Measurements from ENCODE around the gene KIAA0319L. TPM values are rescaled to one million over a fixed set of nuclear protein-coding genes. Genes with fewer than 3 reads are reported as not detected.

Gene KIAA0319L
- polyA plus RNA-seq, 2 of the 4 experiments (the other 2 are of a cell fraction) = 18.2 to 36.9 TPM

- POLR2A ChIA-PET = interaction anchor here (0.7 to 1.4 kb wide), 8 partner anchors 9 to 211 kb away, joined by 3 to 6 read pairs (median 4); partner anchors contain the start of genes CLSPN and TFAP2E
- under 1% methylated on average over 24 of the region's 58 CpGs for WGBS (ENCODE audit: missing lambda C conversion rate)
- Histone ChIP-seq H3K4me1 (peaks cover 32% of the 10 kb centered on the region; the same call in 2 of the 3 replicates), H3K4me3 (peak within 1 kb of the TSS; percentile 96), H3K4me2 (peak within 1 kb of the TSS; percentile 99), H3K27ac (peak within 1 kb of the TSS; percentile 99 to 100), H3K9me3 (no peaks in the 10 kb centered on the region)
- FAIRE-seq (no peak), ATAC-seq (peak; percentile 91 to 96), DNase-seq (ENCODE audit: low read depth in 1 of 2, low spot score in 1 of 2) (peak; percentile 90 to 95)
- TF ChIP-seq JUN (IDR thresholded peaks at IDR 0.05) (peak in 1 of 2 experiments; percentile 81; a peak in 2 of 5 replicates), CBX8 (IDR thresholded peaks at IDR 0.05) (no peak), MYC (IDR thresholded peaks at IDR 0.05; ENCODE audit: borderline replicate concordance, low read length) (peak; percentile 26; the same call in 1 of the 2 replicates), HEYL (CRISPR knock-in tag; IDR thresholded peaks at IDR 0.05) (no peak), PBX3 (IDR thresholded peaks at IDR 0.05) (no peak), FOXS1 (CRISPR knock-in tag; IDR thresholded peaks at IDR 0.05) (no peak), HOXB5 (CRISPR knock-in tag; IDR thresholded peaks at IDR 0.05) (no peak), HOXB13 (CRISPR knock-in tag; IDR thresholded peaks at IDR 0.05; ENCODE audit: low read depth) (no peak), HDAC2 (IDR thresholded peaks at IDR 0.05) (no peak), TFCP2L1 (CRISPR knock-in tag; IDR thresholded peaks at IDR 0.05) (no peak), HOXA7 (CRISPR knock-in tag; IDR thresholded peaks at IDR 0.05) (no peak), JUNB (IDR thresholded peaks at IDR 0.05) (no peak), GATA3 (IDR thresholded peaks at IDR 0.05; ENCODE audit: borderline replicate concordance) (no peak), NR3C1 (IDR thresholded peaks at IDR 0.05) (no peak), KDM5A (IDR thresholded peaks at IDR 0.05) (no peak), CBX2 (IDR thresholded peaks at IDR 0.05; ENCODE audit: borderline replicate concordance, low read depth) (peak; percentile 100), ZC3H11A (IDR thresholded peaks at IDR 0.05) (no peak), MAFK (IDR thresholded peaks at IDR 0.05; ENCODE audit: partially characterized antibody) (no peak), EP300 (IDR thresholded peaks at IDR 0.05) (no peak), MAZ (IDR thresholded peaks at IDR 0.05; ENCODE audit: borderline replicate concordance, low read depth, low read length) (0 out of 2 replicates have a peak, but pooled peaks have one; percentile 25), KDM1A (IDR thresholded peaks at IDR 0.05; ENCODE audit: low read depth) (no peak), POLR2A (IDR thresholded peaks at IDR 0.05; ENCODE audit: low read length) (peak; percentile 89), CHD2 (IDR thresholded peaks at IDR 0.05; ENCODE audit: low read length, partially characterized antibody) (peak; percentile 37), TP53 (CRISPR knock-in tag; IDR thresholded peaks at IDR 0.05) (no peak), MAX (IDR thresholded peaks at IDR 0.05) (peak; percentile 75), USF2 (IDR thresholded peaks at IDR 0.05) (no peak), ZSCAN20 (CRISPR knock-in tag; IDR thresholded peaks at IDR 0.05) (no peak), ELK1 (IDR thresholded peaks at IDR 0.05; ENCODE audit: low read depth, low read length) (no peak), EHF (CRISPR knock-in tag; IDR thresholded peaks at IDR 0.05) (no peak), PHF8 (IDR thresholded peaks at IDR 0.05; ENCODE audit: borderline replicate concordance, low read depth) (peak; percentile 92)
- TF ChIP-seq, protein P1, sequence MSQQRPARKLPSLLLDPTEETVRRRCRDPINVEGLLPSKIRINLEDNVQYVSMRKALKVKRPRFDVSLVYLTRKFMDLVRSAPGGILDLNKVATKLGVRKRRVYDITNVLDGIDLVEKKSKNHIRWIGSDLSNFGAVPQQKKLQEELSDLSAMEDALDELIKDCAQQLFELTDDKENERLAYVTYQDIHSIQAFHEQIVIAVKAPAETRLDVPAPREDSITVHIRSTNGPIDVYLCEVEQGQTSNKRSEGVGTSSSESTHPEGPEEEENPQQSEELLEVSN (IDR thresholded peaks at IDR 0.05; ENCODE audit: borderline replicate concordance, low read depth) = 0 out of 2 replicates have a peak, but pooled peaks have one; percentile 7
- TF ChIP-seq, protein P2, sequence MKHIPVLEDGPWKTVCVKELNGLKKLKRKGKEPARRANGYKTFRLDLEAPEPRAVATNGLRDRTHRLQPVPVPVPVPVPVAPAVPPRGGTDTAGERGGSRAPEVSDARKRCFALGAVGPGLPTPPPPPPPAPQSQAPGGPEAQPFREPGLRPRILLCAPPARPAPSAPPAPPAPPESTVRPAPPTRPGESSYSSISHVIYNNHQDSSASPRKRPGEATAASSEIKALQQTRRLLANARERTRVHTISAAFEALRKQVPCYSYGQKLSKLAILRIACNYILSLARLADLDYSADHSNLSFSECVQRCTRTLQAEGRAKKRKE (CRISPR knock-in tag; IDR thresholded peaks at IDR 0.05; ENCODE audit: low read depth) = no peak
- TF ChIP-seq, protein P3, sequence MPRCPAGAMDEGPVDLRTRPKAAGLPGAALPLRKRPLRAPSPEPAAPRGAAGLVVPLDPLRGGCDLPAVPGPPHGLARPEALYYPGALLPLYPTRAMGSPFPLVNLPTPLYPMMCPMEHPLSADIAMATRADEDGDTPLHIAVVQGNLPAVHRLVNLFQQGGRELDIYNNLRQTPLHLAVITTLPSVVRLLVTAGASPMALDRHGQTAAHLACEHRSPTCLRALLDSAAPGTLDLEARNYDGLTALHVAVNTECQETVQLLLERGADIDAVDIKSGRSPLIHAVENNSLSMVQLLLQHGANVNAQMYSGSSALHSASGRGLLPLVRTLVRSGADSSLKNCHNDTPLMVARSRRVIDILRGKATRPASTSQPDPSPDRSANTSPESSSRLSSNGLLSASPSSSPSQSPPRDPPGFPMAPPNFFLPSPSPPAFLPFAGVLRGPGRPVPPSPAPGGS (IDR thresholded peaks at IDR 0.05) = no peak
- CTCF ChIA-PET = interaction anchor here (0.9 to 2.6 kb wide), 5 partner anchors 11 to 158 kb away, joined by 3 to 12 read pairs (median 3); no protein-coding TSS in a partner anchor
Measured at GRCh38 chr1:35557611-35558373, 589 bp upstream of the KIAA0319L start, which contains the start of gene NCDN. NCDN (plus strand) TSS chr1:35557799; CDS start chr1:35558191, 392 bp downstream.
